ELR (cell line): Measurements from ENCODE around the gene JMJD6.

Source experiments
- DNase-seq: peaks from one replicate; pipeline ENCODE4 v3.0.0-alpha.2; 2015; ENCODE audit warnings: low read depth

Gene JMJD6

DNA sequence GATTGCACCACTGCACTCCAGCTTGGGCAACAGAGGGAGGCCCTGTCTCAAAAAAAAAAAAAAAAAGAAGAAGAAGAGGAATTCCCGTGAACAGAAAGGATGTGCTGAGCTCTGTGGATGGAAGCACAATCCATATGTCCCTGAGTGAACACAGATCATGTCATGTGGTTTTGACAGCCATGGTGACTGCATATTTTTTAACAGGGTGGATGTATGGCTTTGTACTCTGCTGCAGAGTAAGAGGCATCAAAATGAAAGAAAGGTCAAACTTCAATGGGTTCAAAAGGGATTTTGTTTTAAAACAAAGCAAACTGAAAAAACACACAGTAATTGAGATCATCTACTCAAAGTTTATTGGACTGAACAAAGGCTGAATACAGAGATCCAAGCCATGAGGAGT, 47.2 kb downstream of the JMJD6 start:
- no peak for DNase-seq

- DNase-seq = no peak
Observed at GRCh38 chr17:76678330-76678729, 48.1 kb downstream of the JMJD6 start.

DNA sequence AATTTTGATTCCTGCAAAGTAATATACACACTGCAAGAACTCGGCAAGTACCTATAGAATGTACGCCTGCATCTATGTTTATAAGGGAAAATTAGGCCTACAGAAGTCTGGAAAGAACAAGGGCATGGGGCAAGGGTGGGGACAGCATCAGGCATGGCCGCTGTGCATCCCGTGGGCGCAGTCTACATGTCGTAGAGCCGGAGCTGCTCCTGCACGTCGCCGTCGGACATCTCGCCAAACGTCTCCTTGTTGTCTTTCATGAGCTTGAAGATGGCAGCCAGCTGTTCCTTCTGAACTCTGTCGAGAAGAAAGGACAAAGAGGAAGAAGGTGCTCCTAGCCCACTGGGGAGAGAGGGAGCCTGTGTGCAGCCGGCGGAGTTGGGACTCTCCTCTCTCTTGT, 49.0 kb downstream of the JMJD6 start:
- no peak for DNase-seq

DNA sequence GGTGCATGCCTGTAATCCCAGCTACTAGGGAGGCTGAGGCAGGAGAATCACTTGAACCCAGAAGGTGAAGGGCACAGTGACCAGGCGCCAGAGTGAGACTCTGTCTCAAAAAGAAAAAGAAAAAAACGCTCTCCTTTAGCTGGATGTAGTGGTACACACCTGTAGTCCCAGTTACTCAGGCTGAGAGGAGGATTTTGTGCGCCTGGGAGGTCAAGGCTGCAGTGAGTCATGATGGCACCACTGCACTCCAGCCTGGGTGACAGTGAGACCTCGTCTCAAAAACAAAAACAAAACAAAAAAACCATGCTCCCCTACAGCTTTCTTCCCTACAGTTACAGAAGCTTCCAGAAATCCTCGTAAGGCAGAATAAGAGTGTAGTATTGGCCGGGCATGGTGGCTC, 49.8 kb downstream of the JMJD6 start:
- no peak for DNase-seq

- no peak for DNase-seq
Observed at GRCh38 chr17:76675648-76676047, 50.8 kb downstream of the JMJD6 start.

DNA sequence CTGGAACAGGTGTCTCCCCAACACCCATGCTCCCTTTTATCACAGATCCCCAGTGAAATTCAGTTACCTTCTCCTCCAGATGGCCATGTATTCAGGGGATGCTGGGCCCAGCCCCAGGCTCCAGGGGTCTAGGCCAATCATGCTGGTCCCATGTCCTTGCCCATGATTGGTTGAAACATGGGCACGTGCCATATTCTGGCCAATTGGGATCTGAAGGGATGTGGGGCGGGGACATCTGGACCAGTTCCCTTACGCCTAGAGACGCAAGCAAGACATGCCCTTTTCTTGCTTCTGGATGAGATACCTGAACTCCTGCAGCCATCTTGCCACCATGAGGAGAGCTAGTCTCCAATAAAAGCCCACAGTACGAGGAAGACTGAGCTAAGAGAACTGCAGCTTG, 51.8 kb downstream of the JMJD6 start:
- no peak for DNase-seq

GRCh38 chr17:76673729-76674128, 52.7 kb downstream of the JMJD6 start:
- no peak for DNase-seq

DNA sequence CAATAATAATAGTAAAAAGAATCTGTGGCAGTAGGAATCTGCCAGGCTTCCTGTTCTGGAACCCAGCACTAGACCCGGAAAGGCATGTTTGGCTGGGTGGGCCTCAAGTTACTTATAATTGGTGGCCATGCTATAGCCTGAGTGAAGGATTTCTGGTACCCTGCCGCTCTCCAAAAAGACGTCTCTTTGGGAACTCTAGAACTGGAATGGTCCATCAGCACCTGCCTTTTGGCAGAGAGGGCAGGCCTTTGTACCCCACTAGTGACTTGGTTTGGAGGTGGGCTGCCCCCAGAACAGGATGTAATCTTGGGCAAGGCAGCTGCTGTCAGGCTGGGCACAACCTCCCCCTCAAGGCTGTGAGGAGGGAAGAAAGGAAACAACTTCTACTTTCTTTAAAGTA, 53.5 kb downstream of the JMJD6 start:
- DNase-seq = no peak

DNA sequence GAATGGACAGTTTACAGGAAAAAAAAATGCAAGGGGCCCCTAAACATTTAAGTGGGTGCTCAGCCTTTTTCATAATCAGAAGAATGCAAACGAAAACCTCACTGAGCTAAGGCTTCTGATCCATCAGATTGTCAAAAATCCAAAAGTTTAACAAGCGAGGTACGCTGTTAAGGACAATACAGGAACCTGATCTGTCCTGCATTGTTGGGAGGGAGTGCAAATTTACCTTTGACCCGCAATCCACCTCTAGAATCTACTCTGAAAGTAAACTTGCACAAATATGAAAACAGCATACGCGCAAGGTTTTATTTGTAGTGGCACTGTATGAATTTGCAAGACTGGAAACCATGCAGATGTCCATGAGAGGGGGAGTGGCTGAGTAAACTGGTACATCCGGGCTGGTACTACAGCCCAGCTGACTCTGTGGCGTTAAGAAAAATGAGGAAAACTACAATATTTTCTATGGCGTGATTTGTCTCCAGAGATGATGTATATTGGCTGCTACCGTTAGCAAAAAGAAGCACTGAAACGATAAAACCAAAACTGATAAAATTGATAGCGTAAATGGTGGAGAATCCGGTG, 54.0 kb downstream of the JMJD6 start:
- no peak for DNase-seq

GRCh38 chr17:76671912-76672262, 54.5 kb downstream of the JMJD6 start:
- no peak for DNase-seq

DNA sequence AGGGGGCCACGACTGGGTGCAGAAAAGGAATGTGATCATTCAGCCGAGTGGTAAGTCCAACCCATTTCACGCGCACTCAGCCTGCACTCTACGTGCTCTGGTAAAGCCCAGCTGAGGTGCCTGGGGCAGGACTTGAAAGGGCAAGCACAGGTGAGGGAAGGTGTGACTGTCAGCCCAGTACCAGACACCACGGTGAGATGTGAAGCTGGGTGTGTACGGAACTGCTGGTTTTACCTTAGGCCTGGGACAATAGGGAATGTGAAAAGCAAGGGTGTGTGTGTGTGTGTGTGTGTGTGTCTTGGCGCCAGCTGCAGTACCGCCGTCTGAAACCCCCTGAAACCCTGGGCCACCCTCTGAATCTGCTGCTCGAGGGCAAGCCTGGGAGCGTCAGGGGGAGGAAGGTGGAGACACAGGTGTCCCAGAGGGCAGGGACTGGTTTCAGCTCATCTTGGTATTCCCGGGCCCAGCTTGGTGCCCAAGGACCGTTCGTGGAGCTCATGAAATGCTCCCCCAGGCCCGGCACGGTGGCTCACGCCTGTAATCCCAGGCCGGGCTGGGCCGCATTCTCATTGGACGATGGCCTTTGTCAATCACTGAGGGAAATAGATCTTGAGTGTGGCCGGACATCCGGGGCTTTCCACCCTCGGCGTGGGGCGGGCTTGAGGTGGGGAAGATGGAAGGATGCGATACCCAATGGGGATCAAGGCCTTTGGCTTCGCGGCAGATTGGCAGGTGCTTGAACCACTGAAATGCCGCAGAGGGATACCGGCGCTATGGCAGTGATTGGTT, 55.1 kb downstream of the JMJD6 start:
- peak; percentile 100 for DNase-seq

DNA sequence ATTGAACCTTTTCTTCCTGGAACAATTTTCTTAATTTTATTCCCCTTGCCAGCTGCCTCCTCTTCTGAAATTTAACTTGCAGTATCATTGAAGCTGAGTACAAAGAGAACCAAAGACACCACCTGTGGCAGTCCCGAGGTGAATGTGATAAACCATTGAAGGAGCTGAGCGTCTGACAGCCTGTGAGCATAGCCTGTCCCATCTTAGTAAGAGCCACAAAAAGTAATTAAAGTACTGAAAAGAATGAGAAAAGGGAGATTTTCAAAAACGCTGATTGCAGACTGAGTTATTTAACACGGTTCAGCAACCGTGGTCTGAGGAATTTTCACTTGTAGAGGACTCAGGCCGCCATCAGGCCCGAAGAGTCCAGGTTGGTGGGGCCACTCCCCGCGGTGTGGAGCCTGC, 55.7 kb downstream of the JMJD6 start:
- DNase-seq = no peak

DNA sequence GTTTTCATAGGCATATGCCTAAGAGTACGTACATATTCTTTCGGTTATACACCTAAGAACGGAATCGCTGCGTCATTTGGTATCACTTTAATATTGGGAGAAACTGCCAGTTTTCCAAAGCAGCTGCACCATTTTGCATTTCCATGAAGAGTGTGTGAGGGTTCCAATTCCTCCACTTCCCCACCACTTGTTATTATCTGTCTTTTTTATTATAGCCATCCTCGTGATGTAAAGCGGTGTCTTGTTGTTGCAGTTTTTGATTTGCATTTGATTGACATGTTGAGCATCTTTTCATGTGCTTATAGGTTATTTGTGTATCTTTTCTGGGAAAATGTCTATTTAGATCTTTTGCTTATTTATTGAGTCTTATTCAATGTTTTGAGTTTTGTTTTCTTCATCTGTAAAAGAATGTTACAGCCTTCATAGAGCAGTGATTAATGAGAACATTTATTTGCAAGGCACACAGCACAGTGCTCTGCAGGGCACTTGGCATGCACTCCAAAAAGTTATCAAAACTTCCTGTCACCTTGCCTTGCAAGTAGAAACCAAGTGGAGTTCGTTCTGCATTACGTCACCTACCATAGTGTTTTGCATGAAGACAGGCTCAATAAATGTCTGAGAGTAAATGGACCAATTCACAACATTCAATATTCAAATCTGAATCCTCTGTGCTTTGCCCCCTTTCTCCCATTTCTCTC, 56.2 kb downstream of the JMJD6 start:
- no peak for DNase-seq
